GM23248 (cell line): ENCODE results near the gene MRPL36.

Source experiments
- EZH2 ChIP-seq: fragments of 200-600 bp; sonication (generic); IDR thresholded peaks from 2 replicates; pipeline ENCODE4 v1.6.1; 2018; ENCODE audit warnings: antibody characterized with exemption, mild to moderate bottlenecking; ENCODE audit not compliant: insufficient read depth, poor library complexity, severe bottlenecking
- EZH2phosphoT487 ChIP-seq: fragments of 200-600 bp; sonication (generic); IDR thresholded peaks from 2 replicates; pipeline ENCODE4 v1.6.1; 2018; ENCODE audit warnings: antibody characterized with exemption, moderate library complexity, mild to moderate bottlenecking, low read depth; ENCODE audit not compliant: insufficient read depth

DNA sequence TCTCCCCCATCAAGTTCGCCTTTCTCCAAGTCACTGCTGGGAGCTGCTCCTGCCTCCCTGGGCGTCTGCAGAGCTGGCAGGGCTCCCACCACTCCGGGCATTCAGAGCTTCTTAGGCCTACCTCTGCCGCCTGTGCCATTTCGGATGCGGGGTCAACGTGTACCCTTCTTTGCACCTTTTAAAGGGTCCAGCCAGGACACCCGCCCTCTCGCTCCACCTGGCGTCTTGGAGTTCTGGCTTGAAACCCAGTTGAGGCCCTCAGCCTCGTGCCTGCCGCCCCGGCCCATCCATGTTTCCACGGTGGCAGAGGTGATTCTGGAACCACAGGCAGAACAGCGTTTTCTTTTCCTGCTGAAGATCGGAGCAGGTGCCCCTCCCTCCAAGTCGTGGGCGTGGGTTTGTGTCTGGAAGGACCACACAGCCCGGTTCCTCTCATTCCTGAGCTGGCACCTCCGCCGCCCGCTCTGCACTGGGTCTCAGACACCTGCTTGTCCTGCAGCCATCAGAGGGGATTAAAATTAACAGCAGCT, 34.5 kb upstream of the MRPL36 start:
- TF ChIP-seq EZH2 (no peak), EZH2phosphoT487 (no peak)
